ENCODE data around the gene TBC1D3G. TPM values are rescaled to one million over a fixed set of nuclear protein-coding genes. Genes with fewer than 3 reads are reported as not detected.
"Not testable (repeated sequence)": the region's sequence is repeated elsewhere in the genome, so short reads cannot be mapped to it uniquely, and the experiment has no call there.

Gene TBC1D3G
- total RNA-seq (2021) (not detected in 2 replicates), Bru-seq, nascent RNA (not detected), BruChase-seq, experiment 1, labeled RNA remaining after a 2-hour chase (percentile 3 among the genes with signal in this experiment), BruChase-seq, experiment 2, labeled RNA remaining after a 6-hour chase (percentile 5 among the genes with signal in this experiment)
- long read RNA-seq = 0 reads

DNA sequence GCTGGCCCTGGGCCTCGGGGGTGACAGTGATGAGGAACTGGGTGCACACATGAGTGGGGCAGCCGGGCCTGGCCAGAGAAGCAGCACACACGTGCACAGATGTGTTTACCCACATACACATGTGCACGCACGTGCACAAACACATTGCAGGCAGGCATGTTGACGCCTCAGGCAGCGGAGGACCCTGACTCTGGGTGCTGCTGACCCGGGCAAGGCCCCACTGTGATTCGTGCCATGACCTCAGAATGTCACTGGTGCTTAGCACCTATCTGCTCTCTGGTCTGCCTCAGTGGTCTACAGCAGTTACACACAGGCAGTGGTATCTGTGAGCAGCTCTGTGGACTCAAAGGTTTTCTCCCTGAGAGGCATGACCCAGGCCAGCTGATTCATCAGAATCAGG lies at the start of gene TBC1D3G:
TBC1D3G (plus strand) TSS at position 301 of the 400 bp plus-strand sequence. CDS start 1,528 bp downstream, outside the sequence.
- H3K27ac ChIP-seq (ENCODE audit: low read depth, low read length, poor library complexity, severe bottlenecking); DNase-seq (ENCODE audit: low spot score); CTCF ChIA-PET; BruUV-seq (replicated peaks); H3K36me3 ChIP-seq (ENCODE audit: insufficient read depth, low read length, poor library complexity, severe bottlenecking); H3K4me1 ChIP-seq (ENCODE audit: insufficient read depth, low read length, poor library complexity, severe bottlenecking); H3K27me3 ChIP-seq (replicated peaks; ENCODE audit: insufficient read depth, low read depth, low read length, poor library complexity); POLR2A ChIA-PET (ENCODE audit: low non-redundant PET); H3K4me3 ChIP-seq (ENCODE audit: low read depth, low read length, poor library complexity, severe bottlenecking); intact Hi-C loops (cut with micrococcal nuclease; ENCODE audit: unreplicated experiment); H3K9me3 ChIP-seq (ENCODE audit: low read depth, low read length, poor library complexity, severe bottlenecking): not testable (repeated sequence)

GRCh38 chr17:36283256-36283655 lies 40.4 kb upstream of the TBC1D3G start:
- H3K27me3 ChIP-seq (replicated peaks; ENCODE audit: insufficient read depth, low read depth, low read length, poor library complexity); POLR2A ChIA-PET (ENCODE audit: low non-redundant PET); CTCF ChIA-PET; H3K4me3 ChIP-seq (ENCODE audit: low read depth, low read length, poor library complexity, severe bottlenecking); H3K27ac ChIP-seq (ENCODE audit: low read depth, low read length, poor library complexity, severe bottlenecking); BruUV-seq (replicated peaks); H3K4me1 ChIP-seq (ENCODE audit: insufficient read depth, low read length, poor library complexity, severe bottlenecking); H3K9me3 ChIP-seq (ENCODE audit: low read depth, low read length, poor library complexity, severe bottlenecking); intact Hi-C loops (cut with micrococcal nuclease; ENCODE audit: unreplicated experiment); H3K36me3 ChIP-seq (ENCODE audit: insufficient read depth, low read length, poor library complexity, severe bottlenecking); DNase-seq (ENCODE audit: low spot score): not testable (repeated sequence)

- H3K4me3 ChIP-seq (ENCODE audit: low read depth, low read length, poor library complexity, severe bottlenecking); H3K27me3 ChIP-seq (replicated peaks; ENCODE audit: insufficient read depth, low read depth, low read length, poor library complexity); BruUV-seq (replicated peaks); DNase-seq (ENCODE audit: low spot score); H3K36me3 ChIP-seq (ENCODE audit: insufficient read depth, low read length, poor library complexity, severe bottlenecking); H3K27ac ChIP-seq (ENCODE audit: low read depth, low read length, poor library complexity, severe bottlenecking); CTCF ChIA-PET; H3K4me1 ChIP-seq (ENCODE audit: insufficient read depth, low read length, poor library complexity, severe bottlenecking); POLR2A ChIA-PET (ENCODE audit: low non-redundant PET); H3K9me3 ChIP-seq (ENCODE audit: low read depth, low read length, poor library complexity, severe bottlenecking); intact Hi-C loops (cut with micrococcal nuclease; ENCODE audit: unreplicated experiment): not testable (repeated sequence)
Observed at GRCh38 chr17:36284219-36284618, 39.5 kb upstream of the TBC1D3G start.

GRCh38 chr17:36289965-36290612 lies 33.6 kb upstream of the TBC1D3G start:
- BruUV-seq (replicated peaks); H3K4me1 ChIP-seq (ENCODE audit: insufficient read depth, low read length, poor library complexity, severe bottlenecking); H3K27me3 ChIP-seq (replicated peaks; ENCODE audit: insufficient read depth, low read depth, low read length, poor library complexity); POLR2A ChIA-PET (ENCODE audit: low non-redundant PET); H3K27ac ChIP-seq (ENCODE audit: low read depth, low read length, poor library complexity, severe bottlenecking); H3K36me3 ChIP-seq (ENCODE audit: insufficient read depth, low read length, poor library complexity, severe bottlenecking); DNase-seq (ENCODE audit: low spot score); intact Hi-C loops (cut with micrococcal nuclease; ENCODE audit: unreplicated experiment); H3K4me3 ChIP-seq (ENCODE audit: low read depth, low read length, poor library complexity, severe bottlenecking); H3K9me3 ChIP-seq (ENCODE audit: low read depth, low read length, poor library complexity, severe bottlenecking); CTCF ChIA-PET: not testable (repeated sequence)

DNA sequence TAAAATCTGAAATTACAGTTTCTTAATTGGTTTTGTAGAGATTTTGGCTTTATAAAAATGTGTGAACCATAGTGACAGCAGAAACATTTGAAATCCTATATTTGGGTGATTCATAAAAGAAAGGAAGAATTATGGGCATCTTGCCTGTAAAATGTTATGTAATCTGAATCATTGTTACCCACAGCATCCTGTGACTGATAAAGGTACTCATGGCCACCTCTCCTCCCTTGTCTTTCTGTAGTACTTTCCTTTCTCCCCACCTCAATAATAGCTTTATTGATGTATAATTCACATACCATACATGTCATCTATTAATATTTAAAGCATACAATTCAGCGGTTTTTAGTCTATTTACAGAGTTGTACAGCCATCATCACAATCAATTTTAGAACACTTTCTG lies 28.5 kb upstream of the TBC1D3G start:
- POLR2A ChIA-PET (ENCODE audit: low non-redundant PET); BruUV-seq (replicated peaks): not testable (repeated sequence)

DNA sequence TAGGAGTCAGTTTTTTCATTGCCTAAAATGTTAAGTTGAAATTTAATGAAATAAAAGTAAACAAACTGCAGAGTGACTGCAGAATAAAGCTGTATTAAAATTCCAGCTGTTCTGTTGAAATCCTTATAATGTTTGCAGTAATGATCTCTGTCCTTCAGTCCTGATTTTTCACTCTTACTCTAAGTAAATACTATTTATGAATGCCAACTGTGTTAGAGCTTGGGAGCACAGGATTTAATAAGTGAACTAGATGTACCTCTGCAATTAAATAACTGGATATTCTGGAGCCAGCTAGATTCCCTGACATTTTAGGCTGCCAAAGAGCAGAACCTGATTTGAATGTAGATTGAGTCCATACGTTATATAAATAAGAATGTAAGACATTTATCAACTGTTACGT lies 7.9 kb upstream of the TBC1D3G start:
- CTCF ChIA-PET; H3K9me3 ChIP-seq (ENCODE audit: low read depth, low read length, poor library complexity, severe bottlenecking); H3K4me1 ChIP-seq (ENCODE audit: insufficient read depth, low read length, poor library complexity, severe bottlenecking); POLR2A ChIA-PET (ENCODE audit: low non-redundant PET); BruUV-seq (replicated peaks); intact Hi-C loops (cut with micrococcal nuclease; ENCODE audit: unreplicated experiment); DNase-seq (ENCODE audit: low spot score); H3K27ac ChIP-seq (ENCODE audit: low read depth, low read length, poor library complexity, severe bottlenecking); H3K4me3 ChIP-seq (ENCODE audit: low read depth, low read length, poor library complexity, severe bottlenecking); H3K27me3 ChIP-seq (replicated peaks; ENCODE audit: insufficient read depth, low read depth, low read length, poor library complexity); H3K36me3 ChIP-seq (ENCODE audit: insufficient read depth, low read length, poor library complexity, severe bottlenecking): not testable (repeated sequence)

More for the DNA sequence above, 28.5 kb upstream of the TBC1D3G start:
- H3K4me1 ChIP-seq (ENCODE audit: insufficient read depth, low read length, poor library complexity, severe bottlenecking); CTCF ChIA-PET; H3K27ac ChIP-seq (ENCODE audit: low read depth, low read length, poor library complexity, severe bottlenecking); DNase-seq (ENCODE audit: low spot score); H3K9me3 ChIP-seq (ENCODE audit: low read depth, low read length, poor library complexity, severe bottlenecking); H3K36me3 ChIP-seq (ENCODE audit: insufficient read depth, low read length, poor library complexity, severe bottlenecking); intact Hi-C loops (cut with micrococcal nuclease; ENCODE audit: unreplicated experiment); H3K4me3 ChIP-seq (ENCODE audit: low read depth, low read length, poor library complexity, severe bottlenecking); H3K27me3 ChIP-seq (replicated peaks; ENCODE audit: insufficient read depth, low read depth, low read length, poor library complexity): not testable (repeated sequence)

GRCh38 chr17:36362496-36362895 lies 38.8 kb downstream of the TBC1D3G start:
- H3K27me3 ChIP-seq (replicated peaks; ENCODE audit: insufficient read depth, low read depth, low read length, poor library complexity); BruUV-seq (replicated peaks); H3K9me3 ChIP-seq (ENCODE audit: low read depth, low read length, poor library complexity, severe bottlenecking); intact Hi-C loops (cut with micrococcal nuclease; ENCODE audit: unreplicated experiment); CTCF ChIA-PET; H3K4me3 ChIP-seq (ENCODE audit: low read depth, low read length, poor library complexity, severe bottlenecking); H3K27ac ChIP-seq (ENCODE audit: low read depth, low read length, poor library complexity, severe bottlenecking); H3K4me1 ChIP-seq (ENCODE audit: insufficient read depth, low read length, poor library complexity, severe bottlenecking); DNase-seq (ENCODE audit: low spot score); POLR2A ChIA-PET (ENCODE audit: low non-redundant PET); H3K36me3 ChIP-seq (ENCODE audit: insufficient read depth, low read length, poor library complexity, severe bottlenecking): not testable (repeated sequence)

DNA sequence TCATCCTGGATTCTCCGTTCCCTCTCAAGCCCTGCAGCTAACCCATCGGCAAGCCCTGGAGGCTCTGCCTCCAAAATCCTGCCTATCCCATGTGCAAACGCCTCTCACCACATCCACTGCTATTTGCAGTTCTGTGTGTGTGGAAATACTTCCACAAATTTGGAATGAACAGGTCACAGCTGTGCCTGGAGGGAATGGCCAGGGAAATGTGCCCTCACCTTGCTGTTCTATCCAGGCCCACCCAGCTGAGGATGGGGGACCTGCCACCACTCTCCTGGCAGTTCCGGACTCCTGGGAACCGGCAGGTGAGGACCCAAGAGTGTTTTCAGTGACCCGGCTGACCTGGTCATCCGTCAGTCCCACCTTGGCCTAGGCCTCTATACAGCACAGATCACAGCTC lies 52.3 kb downstream of the TBC1D3G start:
- H3K27me3 ChIP-seq (replicated peaks; ENCODE audit: insufficient read depth, low read depth, low read length, poor library complexity); DNase-seq (ENCODE audit: low spot score); CTCF ChIA-PET; H3K36me3 ChIP-seq (ENCODE audit: insufficient read depth, low read length, poor library complexity, severe bottlenecking); H3K9me3 ChIP-seq (ENCODE audit: low read depth, low read length, poor library complexity, severe bottlenecking); H3K27ac ChIP-seq (ENCODE audit: low read depth, low read length, poor library complexity, severe bottlenecking); intact Hi-C loops (cut with micrococcal nuclease; ENCODE audit: unreplicated experiment); H3K4me3 ChIP-seq (ENCODE audit: low read depth, low read length, poor library complexity, severe bottlenecking); POLR2A ChIA-PET (ENCODE audit: low non-redundant PET); H3K4me1 ChIP-seq (ENCODE audit: insufficient read depth, low read length, poor library complexity, severe bottlenecking); BruUV-seq (replicated peaks): not testable (repeated sequence)

Measured in A673 (cell line).